ENCODE measurements around the gene SAA4.
"Not testable (repeated sequence)": the region's sequence is repeated elsewhere in the genome, so short reads cannot be mapped to it uniquely, and the experiment has no call there.

SAA4 gene

DNA sequence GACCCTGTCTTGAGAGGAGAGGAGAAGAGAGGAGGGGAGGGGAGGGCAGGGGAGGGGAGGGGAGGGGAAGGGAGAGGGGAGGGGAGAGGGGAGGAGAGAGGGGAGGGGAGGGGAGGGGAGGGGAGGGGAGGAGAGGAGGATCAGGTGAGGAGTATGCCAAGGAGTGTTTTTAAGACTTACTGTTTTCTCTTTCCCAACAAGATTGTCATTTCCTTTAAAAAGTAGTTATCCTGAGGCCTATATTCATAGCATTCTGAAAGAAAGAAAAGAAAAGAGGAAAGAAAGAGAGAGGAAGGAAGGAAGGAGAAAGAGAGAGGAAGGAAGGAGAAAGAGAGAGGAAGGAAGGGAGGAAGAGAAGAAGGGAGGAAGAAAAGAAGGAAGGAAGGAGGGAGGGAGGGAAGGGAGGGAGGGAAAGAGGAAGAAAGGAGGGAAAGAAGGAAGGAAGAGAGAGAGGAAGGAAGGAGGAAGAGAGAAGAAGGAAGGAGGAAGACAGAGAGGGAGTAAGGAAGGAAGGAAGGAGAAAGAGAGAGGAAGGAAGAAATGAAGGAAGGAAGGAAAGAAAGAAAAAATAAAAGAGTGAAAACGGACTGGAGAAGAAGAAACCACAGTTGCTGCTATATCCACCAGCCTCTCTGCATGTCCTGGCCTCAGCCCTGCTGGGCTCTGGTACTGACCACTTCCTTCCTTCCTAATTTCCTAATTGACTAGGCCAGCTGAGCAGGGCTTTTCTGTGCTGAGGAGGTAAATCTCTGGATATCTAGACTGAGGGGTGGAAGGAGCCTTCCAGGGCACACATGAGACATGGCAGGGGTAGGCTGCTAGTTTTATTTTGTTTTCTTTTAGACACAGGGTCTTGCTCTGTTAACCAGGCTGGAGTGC lies 28.3 kb upstream of the SAA4 start:
- Histone ChIP-seq H3K9me3 (ENCODE audit: insufficient read depth, low read length) (no peaks in the 10 kb centered on the region), H3K27me3 (ENCODE audit: low read length) (no peaks in the 10 kb centered on the region), H3K4me2 (ENCODE audit: low read depth, low read length, poor library complexity, severe bottlenecking) (no peak overlapping the region), H3K4me3 (ENCODE audit: insufficient read depth, low read length, poor library complexity, severe bottlenecking) (no peak overlapping the region), H2AFZ (ENCODE audit: low read depth, low read length, severe bottlenecking) (no peak overlapping the region), H4K20me1 (ENCODE audit: low read depth, low read length) (no peaks in the 10 kb centered on the region), H3F3A (ENCODE audit: insufficient read depth) (no peaks in the 10 kb centered on the region), H3K27ac (ENCODE audit: low read depth, low read length) (no peak overlapping the region), H3K9ac (ENCODE audit: low read length) (no peak overlapping the region), H3K79me2 (ENCODE audit: insufficient read depth, low read length) (no peaks in the 10 kb centered on the region), H3K9me2 (replicated peaks; ENCODE audit: insufficient read depth, low read length) (no peaks in the 10 kb centered on the region), H3K36me3 (ENCODE audit: low read length) (no peaks in the 10 kb centered on the region)
- TF ChIP-seq EZH2phosphoT487 (conservative IDR thresholded peaks at IDR 0.05; ENCODE audit: low read length) = no peak
- no peak for TF ChIP-seq CTCF (IDR thresholded peaks at IDR 0.05; ENCODE audit: insufficient read depth, low read length, poor library complexity, severe bottlenecking)

DNA sequence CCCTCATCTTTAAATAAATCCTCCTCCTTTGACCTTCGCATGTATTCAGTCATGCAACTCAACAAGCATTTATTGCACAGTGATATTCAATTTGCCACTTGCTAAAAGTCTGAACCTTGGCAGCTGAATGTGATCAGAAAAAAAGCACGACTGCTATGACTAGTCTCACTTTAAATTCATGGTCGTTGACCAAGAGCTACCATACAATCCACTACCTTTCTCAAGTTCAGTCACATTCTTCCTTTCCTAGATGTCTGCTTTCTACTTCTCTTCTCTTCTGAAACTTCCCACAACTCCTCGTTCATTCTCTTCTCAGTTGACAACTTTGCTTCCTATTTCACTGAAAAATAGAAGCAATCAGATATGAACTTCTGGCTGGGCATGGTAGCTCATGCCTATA lies 27.4 kb upstream of the SAA4 start:
- H3K4me3 ChIP-seq (ENCODE audit: insufficient read depth, low read length, poor library complexity, severe bottlenecking) = no peak overlapping the region
- H3F3A ChIP-seq (ENCODE audit: insufficient read depth) = no peaks in the 10 kb centered on the region
- no peaks in the 10 kb centered on the region for H3K27me3 ChIP-seq (ENCODE audit: low read length)
- no peak overlapping the region for H3K27ac ChIP-seq (ENCODE audit: low read depth, low read length)
- H3K9me2 ChIP-seq (replicated peaks; ENCODE audit: insufficient read depth, low read length) = no peaks in the 10 kb centered on the region
- H3K79me2 ChIP-seq (ENCODE audit: insufficient read depth, low read length) = no peaks in the 10 kb centered on the region
- no peaks in the 10 kb centered on the region for H3K9me3 ChIP-seq (ENCODE audit: insufficient read depth, low read length)
- no peaks in the 10 kb centered on the region for H4K20me1 ChIP-seq (ENCODE audit: low read depth, low read length)
- H3K4me2 ChIP-seq (ENCODE audit: low read depth, low read length, poor library complexity, severe bottlenecking) = no peak overlapping the region
- no peak overlapping the region for H3K9ac ChIP-seq (ENCODE audit: low read length)
- no peak overlapping the region for H2AFZ ChIP-seq (ENCODE audit: low read depth, low read length, severe bottlenecking)
- H3K36me3 ChIP-seq (ENCODE audit: low read length) = no peaks in the 10 kb centered on the region
- TF ChIP-seq CTCF (IDR thresholded peaks at IDR 0.05; ENCODE audit: insufficient read depth, low read length, poor library complexity, severe bottlenecking) (no peak), EZH2phosphoT487 (conservative IDR thresholded peaks at IDR 0.05; ENCODE audit: low read length) (no peak)

- not testable (repeated sequence) for H2AFZ ChIP-seq (ENCODE audit: low read depth, low read length, severe bottlenecking); H4K20me1 ChIP-seq (ENCODE audit: low read depth, low read length); H3K4me2 ChIP-seq (ENCODE audit: low read depth, low read length, poor library complexity, severe bottlenecking); H3K36me3 ChIP-seq (ENCODE audit: low read length); H3K4me3 ChIP-seq (ENCODE audit: insufficient read depth, low read length, poor library complexity, severe bottlenecking); H3K9me3 ChIP-seq (ENCODE audit: insufficient read depth, low read length); H3K9ac ChIP-seq (ENCODE audit: low read length); H3K27ac ChIP-seq (ENCODE audit: low read depth, low read length); H3F3A ChIP-seq (ENCODE audit: insufficient read depth); H3K79me2 ChIP-seq (ENCODE audit: insufficient read depth, low read length); H3K27me3 ChIP-seq (ENCODE audit: low read length); H3K9me2 ChIP-seq (replicated peaks; ENCODE audit: insufficient read depth, low read length)
These were observed 26.2 kb upstream of the SAA4 start for GRCh38 chr11:18262681-18263350.

- no peaks in the 10 kb centered on the region for H3K9me2 ChIP-seq (replicated peaks; ENCODE audit: insufficient read depth, low read length)
- H3K79me2 ChIP-seq (ENCODE audit: insufficient read depth, low read length) = no peaks in the 10 kb centered on the region
- H4K20me1 ChIP-seq (ENCODE audit: low read depth, low read length) = no peaks in the 10 kb centered on the region
- H3F3A ChIP-seq (ENCODE audit: insufficient read depth) = no peaks in the 10 kb centered on the region
- H3K36me3 ChIP-seq (ENCODE audit: low read length) = no peaks in the 10 kb centered on the region
- H3K27me3 ChIP-seq (ENCODE audit: low read length) = no peaks in the 10 kb centered on the region
- no peak overlapping the region for H2AFZ ChIP-seq (ENCODE audit: low read depth, low read length, severe bottlenecking)
- H3K27ac ChIP-seq (ENCODE audit: low read depth, low read length) = no peak overlapping the region
- no peaks in the 10 kb centered on the region for H3K9me3 ChIP-seq (ENCODE audit: insufficient read depth, low read length)
- no peak overlapping the region for H3K4me2 ChIP-seq (ENCODE audit: low read depth, low read length, poor library complexity, severe bottlenecking)
- no peak overlapping the region for H3K9ac ChIP-seq (ENCODE audit: low read length)
- H3K4me3 ChIP-seq (ENCODE audit: insufficient read depth, low read length, poor library complexity, severe bottlenecking) = no peak overlapping the region
- no peak for TF ChIP-seq CTCF (IDR thresholded peaks at IDR 0.05; ENCODE audit: insufficient read depth, low read length, poor library complexity, severe bottlenecking)
- TF ChIP-seq EZH2phosphoT487 (conservative IDR thresholded peaks at IDR 0.05; ENCODE audit: low read length) = no peak
These were observed 25.1 kb upstream of the SAA4 start for GRCh38 chr11:18261721-18262120.

Measured in SU-DHL-6 (cell line).